Psoas muscle (tissue), 8 donors: ENCODE measurements around the gene SERPINB1. TPM values are rescaled to one million over a fixed set of nuclear protein-coding genes. Genes with fewer than 3 reads are reported as not detected.
A peak's percentile ranks its signal among the peaks of the same experiment; 100 is the strongest.

Experiments used
- ATAC-seq, 4 donors: fragments of 200-7000 bp; cut with Tn5 transposase; one replicate each; pipeline ENCODE4 v1.9.1; 2020; ENCODE audit warnings: moderate library complexity in 3 of 4, mild to moderate bottlenecking in 2 of 4
- DNase-seq, 2 donors: peaks; one replicate each; pipeline ENCODE4 v3.0.0-alpha.2; 2020
- H3K27ac ChIP-seq: fragments of 200-600 bp; one replicate; pipeline ENCODE4 v1.8.0; 2022
- H3K27me3 ChIP-seq, 3 donors: fragments of 200-600 bp in 1 of 3; one replicate each; pipeline versions ENCODE4 v1.6.1 to v1.8.0; 2013 to 2022; ENCODE audit warnings: low read length in 2 of 3, mild to moderate bottlenecking in 2 of 3, moderate library complexity in 1 of 3; ENCODE audit not compliant: insufficient read depth in 3 of 3
- H3K36me3 ChIP-seq, 2 donors: fragments of 200-600 bp in 1 of 2; one replicate each; pipeline versions ENCODE4 v1.6.1 to v1.8.0; 2013 to 2022; ENCODE audit warnings: low read depth in 1 of 2, mild to moderate bottlenecking in 1 of 2, moderate library complexity in 1 of 2; ENCODE audit not compliant: insufficient read depth in 1 of 2
- H3K4me1 ChIP-seq: fragments of 200-600 bp; one replicate; pipeline ENCODE4 v1.8.0; 2022
- H3K4me3 ChIP-seq: fragments of 200-600 bp; one replicate; pipeline ENCODE4 v1.8.0; 2022; ENCODE audit warnings: mild to moderate bottlenecking
- H3K9me3 ChIP-seq: fragments of 200-600 bp; one replicate; pipeline ENCODE4 v1.8.0; 2022
- WGBS, 3 donors: extraction: QIAGEN DNeasy Blood & Tissue Kit; methylation state at CpG; one replicate each; pipeline versions ENCODE4 v1.1.6 to v1.1.7; 2013; 5-methylcytosine and 5-hydroxymethylcytosine counted together
- intact Hi-C, 2 donors: fragments of 100-400 bp; cut with DNase I; formaldehyde crosslinking; loops; one replicate each; pipeline versions ENCODE4 v1.11.0 to v1.14.2; 2022
- polyA plus RNA-seq, 3 donors: library from polyadenylated mRNA; stranded (reverse); fragments of 200-250 nt; gene quantifications; one replicate each; pipeline ENCODE4 v1.2.3, GENCODE V29; 2013
- total RNA-seq, 4 donors: library from RNA; stranded (reverse); fragmentation: NEBNext Ultra II Directional in 2 of 4; extraction: Animal tissue kit (Norgen Biotek cat#: 25700) in 2 of 4; gene quantifications; one replicate each; pipeline versions ENCODE4 v1.2.1 to v1.2.4, GENCODE V29; 2021 to 2023
- TF ChIP-seq, protein P1 (sequence below): fragments of 200-600 bp; IDR thresholded peaks from one replicate; pipeline ENCODE4 v1.8.0; 2022; ENCODE audit warnings: antibody characterized with exemption
- donor health status: healthy with polysubstance abuse.
- donor health status: DM: no; HTN: no; CAD: no; lungs with moderate emphysema.
- donor health status: Bipolar disorder and iron deficiency.
- donor health status: healthy.
- donor health status: DM: yes; HTN: yes; CAD: no.
- donor health status: DM: no; HTN: no; CAD: no.
- donor health status: DM: no; HTN: no; CAD: no.
- donor health status: DM: yes; HTN: yes; CAD: no.

SERPINB1 gene
- total and polyA plus RNA-seq, 7 donors: 10.2 to 131 (median 43.6) TPM

DNA sequence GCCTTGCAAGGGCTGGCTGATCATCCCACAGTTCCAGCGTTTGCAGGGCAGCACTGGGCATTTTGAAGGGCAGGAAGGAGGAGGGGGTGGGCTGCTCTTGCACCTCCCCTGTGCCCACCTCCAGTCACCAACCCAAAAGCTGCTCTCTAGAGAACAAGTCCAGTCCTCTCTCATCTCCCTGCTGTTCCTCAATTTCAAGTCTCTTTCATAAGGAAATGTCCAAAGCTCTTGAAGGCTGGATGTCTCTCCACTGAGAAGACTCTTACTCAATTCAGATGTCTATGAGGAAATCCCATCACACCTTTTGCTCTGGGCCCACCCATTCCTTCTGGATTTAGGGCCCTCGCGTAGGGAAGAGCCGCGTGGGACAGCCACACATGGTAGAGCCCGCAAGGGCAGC, 44.8 kb downstream of the SERPINB1 start:
- no peaks in the 10 kb centered on the region for H3K27me3 ChIP-seq
- TF ChIP-seq, protein P1, sequence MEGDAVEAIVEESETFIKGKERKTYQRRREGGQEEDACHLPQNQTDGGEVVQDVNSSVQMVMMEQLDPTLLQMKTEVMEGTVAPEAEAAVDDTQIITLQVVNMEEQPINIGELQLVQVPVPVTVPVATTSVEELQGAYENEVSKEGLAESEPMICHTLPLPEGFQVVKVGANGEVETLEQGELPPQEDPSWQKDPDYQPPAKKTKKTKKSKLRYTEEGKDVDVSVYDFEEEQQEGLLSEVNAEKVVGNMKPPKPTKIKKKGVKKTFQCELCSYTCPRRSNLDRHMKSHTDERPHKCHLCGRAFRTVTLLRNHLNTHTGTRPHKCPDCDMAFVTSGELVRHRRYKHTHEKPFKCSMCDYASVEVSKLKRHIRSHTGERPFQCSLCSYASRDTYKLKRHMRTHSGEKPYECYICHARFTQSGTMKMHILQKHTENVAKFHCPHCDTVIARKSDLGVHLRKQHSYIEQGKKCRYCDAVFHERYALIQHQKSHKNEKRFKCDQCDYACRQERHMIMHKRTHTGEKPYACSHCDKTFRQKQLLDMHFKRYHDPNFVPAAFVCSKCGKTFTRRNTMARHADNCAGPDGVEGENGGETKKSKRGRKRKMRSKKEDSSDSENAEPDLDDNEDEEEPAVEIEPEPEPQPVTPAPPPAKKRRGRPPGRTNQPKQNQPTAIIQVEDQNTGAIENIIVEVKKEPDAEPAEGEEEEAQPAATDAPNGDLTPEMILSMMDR: no peak
- H3K4me1 ChIP-seq: peaks cover 2% of the 10 kb centered on the region
- no peak overlapping the region for H3K4me3 ChIP-seq
- ATAC-seq: no peak
- H3K9me3 ChIP-seq: no peaks in the 10 kb centered on the region
- intact Hi-C loops: loop anchor here in 1 of 2 donors (10.0 kb wide), 1 partner anchor 138 kb away; no protein-coding TSS in a partner anchor
- whole genome bisulfite sequencing, 3 donors: 70 to 79% (median 75%) methylated on average over 6 of the region's 6 CpGs
- no peaks in the 10 kb centered on the region for H3K36me3 ChIP-seq
- H3K27ac ChIP-seq: no peak overlapping the region
- no peak for DNase-seq

DNA sequence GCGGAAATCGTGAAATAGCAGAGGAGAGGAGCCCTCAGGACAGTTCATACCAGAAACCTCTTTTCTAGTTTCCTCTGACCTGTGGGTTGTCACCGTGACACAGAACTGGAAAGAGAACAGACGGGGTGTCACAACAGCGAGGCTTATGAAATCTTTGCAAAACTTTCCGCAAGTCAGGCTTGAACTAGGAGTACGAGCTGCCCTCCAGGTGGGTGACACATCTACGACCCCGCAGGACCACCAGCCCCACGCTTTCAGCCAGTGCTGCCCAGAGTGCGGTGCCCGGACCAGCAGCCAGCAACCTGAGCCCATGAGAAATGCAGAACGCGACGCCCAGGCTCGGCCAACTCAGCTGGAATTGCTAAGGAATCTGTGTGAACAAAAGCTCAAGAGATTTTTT, 45.7 kb downstream of the SERPINB1 start:
- Histone ChIP-seq H3K4me3 (no peak overlapping the region), H3K36me3 (no peaks in the 10 kb centered on the region), H3K9me3 (no peaks in the 10 kb centered on the region), H3K27ac (no peak overlapping the region), H3K4me1 (peaks cover 10% of the 10 kb centered on the region), H3K27me3 (no peaks in the 10 kb centered on the region)
- WGBS, 3 donors: 67 to 87% (median 73%) methylated on average over 16 of the region's 16 CpGs
- intact Hi-C loops: loop anchor here in 1 of 2 donors (10.0 kb wide), 1 partner anchor 139 kb away; no protein-coding TSS in a partner anchor
- TF ChIP-seq, protein P1: no peak
- DNase-seq: no peak
- ATAC-seq: no peak

DNA sequence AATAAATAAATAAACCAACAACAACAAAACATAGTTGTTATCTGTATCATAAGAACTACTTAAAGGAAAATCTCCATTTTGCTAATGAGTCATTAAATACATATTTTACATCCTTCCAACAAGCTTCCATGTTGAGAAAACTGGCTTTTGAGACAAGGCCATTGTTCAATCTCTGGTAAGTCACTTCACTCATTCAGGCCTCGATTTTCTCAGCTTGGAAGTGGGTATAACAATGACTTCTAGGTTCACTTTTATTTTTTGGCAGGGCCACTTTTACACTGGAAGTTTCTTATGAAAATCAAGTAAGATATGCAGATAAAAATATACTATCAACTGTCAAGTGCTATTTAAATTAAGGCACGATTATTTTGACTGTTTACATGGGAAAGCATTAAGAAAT, 46.5 kb downstream of the SERPINB1 start:
- TF ChIP-seq, protein P1: no peak
- ATAC-seq (no peak), DNase-seq (no peak)
- Histone ChIP-seq H3K27ac (no peak overlapping the region), H3K4me1 (peaks cover 18% of the 10 kb centered on the region), H3K36me3 (no peaks in the 10 kb centered on the region), H3K4me3 (no peak overlapping the region), H3K27me3 (no peaks in the 10 kb centered on the region), H3K9me3 (no peaks in the 10 kb centered on the region)
- WGBS, 3 donors: 82 to 91% (median 88%) methylated on average over 2 of the region's 2 CpGs
- intact Hi-C loops: loop anchor here in 1 of 2 donors (10.0 kb wide), 1 partner anchor 140 kb away; no protein-coding TSS in a partner anchor

DNA sequence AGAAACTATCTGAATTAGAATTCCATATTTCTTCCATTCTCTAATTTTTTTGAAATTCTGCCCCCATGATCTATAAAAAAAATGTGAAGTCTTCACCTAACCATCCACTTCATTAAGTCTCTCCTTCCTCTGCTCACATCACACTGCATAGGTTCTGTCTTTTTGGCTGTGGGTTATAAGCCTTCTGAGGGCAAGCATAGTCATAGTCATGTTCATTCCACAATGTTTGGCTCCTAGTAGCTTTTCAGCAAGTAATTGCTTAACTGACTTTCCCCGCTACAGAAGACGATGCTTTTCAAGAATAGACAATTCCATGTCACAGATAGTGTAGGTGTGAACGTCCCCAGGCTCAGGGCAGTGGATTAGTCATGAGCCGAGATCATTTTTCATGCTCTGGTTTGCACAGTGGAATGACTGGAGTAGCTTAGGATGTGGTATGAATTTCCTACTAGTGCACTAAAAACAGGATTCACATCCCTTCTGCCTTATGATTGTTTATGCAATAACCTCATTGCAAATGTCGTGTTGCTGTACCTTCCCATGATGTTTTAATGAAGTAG, 47.4 kb downstream of the SERPINB1 start:
- H3K9me3 ChIP-seq: no peaks in the 10 kb centered on the region

More for the DNA sequence above, 47.4 kb downstream of the SERPINB1 start:
- intact Hi-C loops: loop anchor here (5.0 to 10.0 kb wide), 4 partner anchors 48 to 193 kb away; partner anchors contain the start of gene SERPINB1 (in 1 of the 2)
- H3K4me3 ChIP-seq: no peak overlapping the region
- TF ChIP-seq, protein P1: no peak
- no peak overlapping the region for H3K27ac ChIP-seq
- peaks cover 24% of the 10 kb centered on the region for H3K4me1 ChIP-seq
- H3K27me3 ChIP-seq: no peaks in the 10 kb centered on the region
- H3K36me3 ChIP-seq: no peaks in the 10 kb centered on the region
- ATAC-seq (peak; percentile 20 to 72 (median 66)), DNase-seq (no peak)
- WGBS, 3 donors: 34 to 47% (median 35%) methylated on average over 5 of the region's 5 CpGs
